GM21529 (cell line): Measurements from ENCODE around the gene PLAGL1.

Source experiments
- ATAC-seq: cut with Tn5 transposase; IDR thresholded peaks from one replicate; pipeline ENCODE4 v1.9.1; 2021; ENCODE audit not compliant: unreplicated experiment

PLAGL1 gene

DNA sequence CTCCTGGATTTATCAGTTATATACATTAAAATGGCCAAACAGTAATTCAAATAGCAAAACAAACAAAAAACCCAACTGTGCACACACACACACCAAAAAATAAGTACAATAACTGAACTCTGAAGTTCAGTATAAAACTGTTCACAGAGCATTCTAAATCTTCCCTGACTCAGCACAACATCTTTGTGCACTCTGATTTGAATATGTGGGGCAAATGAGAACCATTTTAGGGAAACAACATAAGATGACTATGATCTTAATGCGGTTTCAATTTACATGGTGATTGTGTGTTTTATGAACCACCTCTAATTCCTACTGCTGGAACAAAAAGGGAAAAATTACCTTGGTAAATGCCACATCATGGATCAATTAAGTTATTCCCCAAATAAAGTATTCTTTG lies 41.7 kb downstream of the PLAGL1 start:
- no peak for ATAC-seq

DNA sequence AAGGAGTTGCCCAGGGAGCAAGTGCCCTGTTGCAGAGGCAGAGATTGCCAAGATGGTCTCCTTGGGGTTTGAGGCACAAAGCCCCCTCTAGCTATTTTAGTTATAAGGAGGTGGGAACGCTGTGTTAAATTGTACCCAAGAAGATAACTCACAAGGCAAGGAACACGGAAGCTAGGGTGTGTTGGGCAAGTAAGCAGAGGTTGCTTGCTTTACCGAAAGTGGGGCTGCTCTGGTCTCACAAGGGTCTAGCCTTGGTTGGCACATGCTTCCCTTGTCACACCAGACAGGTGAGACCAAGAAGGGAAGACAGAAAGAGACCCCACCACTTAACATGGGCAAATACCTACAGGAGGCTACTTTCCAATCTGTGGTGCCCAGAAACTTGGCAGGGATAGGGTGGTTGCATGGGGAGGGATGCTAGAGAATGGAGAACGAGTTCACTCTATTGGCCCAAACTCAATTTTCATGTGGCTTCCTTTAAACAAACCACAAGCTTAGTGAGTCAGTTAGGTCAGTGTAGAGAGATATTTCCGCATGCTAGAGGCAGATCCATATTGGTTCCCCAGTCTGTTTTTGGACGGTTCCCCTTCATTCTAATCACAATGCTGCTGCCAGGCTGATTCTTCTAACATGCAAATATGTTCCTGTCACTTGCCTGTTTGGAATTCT lies 42.4 kb downstream of the PLAGL1 start:
- no peak for ATAC-seq

DNA sequence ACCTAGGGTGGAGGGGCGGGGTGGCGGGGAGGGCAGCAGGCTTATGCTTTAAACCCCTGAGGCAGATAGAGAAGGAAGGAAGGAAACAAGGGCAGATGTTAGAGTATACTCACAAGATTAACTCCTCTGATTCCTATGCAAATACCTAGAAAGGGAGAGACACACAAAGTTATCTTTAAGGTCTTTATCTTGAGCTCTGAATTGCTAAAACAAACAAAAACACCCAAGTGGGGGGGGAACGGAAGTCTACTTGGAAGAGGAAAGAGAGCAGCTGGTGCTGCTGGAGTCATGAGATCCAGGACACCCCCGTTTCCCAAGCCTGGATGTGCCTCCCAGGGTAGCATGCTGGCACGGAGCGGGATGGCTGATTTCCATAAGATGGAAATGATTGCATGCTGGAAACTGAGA lies 43.4 kb downstream of the PLAGL1 start:
- ATAC-seq = no peak

DNA sequence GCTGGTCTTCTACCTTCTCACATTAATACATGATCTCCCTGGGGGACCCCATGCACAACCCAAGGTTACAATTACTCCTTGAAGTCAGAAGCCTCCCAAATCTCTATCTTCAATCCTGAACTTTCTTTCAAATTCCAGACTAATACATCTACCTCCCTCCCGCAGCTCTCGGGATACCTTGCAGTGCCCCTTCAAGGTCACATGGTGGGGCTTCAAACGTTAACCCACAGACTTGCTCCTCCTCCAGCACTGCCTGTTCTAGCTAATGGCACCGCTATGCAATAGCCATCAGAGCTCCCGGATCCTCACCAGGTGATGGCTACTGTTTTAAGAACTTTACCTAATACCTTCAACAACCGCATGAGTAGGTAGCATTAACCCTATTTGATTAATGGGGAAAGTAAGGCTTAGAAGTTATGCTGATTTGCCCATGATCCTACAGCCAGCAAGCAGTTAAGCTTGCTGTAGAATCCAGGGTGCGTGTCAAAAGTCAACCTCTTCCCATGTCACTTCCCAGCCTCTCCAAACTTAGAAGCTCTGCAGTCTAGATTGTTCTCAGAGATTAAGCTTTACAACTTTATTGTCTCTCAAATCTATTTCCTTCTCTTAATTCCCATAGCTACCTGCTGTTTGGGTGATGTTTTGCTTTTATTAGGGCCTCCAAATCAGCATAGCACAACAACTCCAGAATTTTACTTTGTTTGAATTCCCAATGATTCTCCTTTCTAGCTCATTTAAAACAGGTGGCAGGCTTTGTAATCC lies 44.7 kb downstream of the PLAGL1 start:
- ATAC-seq = no peak

DNA sequence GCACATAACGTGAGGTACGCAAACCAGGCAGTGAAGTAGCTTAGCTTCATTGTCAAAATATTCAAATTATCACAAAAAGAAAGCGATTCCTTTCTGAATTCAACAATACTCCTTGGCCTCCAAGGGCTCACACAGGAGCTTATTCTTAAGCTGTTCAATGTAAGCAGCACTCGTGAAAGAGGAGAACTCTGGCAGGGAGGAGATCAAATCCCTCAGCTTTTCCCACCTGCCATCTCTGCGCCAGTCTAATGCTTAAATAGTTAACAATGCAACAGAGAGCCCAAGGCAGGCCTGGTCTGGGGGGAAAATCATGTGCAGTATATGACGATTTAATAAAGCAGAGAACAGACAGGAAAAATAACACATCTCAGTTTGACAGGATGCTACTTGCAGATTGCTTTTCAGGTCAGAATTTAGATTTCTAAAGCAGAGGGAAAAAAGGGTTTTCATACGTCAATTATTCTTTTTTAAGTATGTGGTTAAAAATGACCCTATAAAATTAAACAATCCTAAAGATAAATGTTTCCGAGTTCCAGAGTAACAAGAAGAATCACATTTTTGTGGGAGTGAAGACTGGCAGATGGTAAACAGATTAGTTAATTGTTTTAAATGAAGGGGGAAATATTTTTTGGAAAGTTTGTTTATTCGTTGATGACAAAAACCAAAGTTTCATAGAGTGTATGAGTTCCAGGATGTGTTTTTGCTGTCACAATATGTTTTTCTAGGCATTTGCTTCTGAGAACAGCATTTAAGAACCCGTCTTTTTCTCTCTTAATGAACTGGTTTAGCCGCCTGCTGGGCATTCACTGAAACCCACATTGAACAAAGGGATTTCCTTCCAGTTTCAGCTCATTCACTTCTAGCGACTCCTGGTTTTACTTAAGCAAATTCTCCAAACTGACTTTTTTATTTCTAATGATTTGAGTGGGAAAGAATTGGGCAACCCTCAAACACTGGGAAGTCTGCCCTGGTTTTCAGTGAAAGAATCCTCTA lies 45.9 kb downstream of the PLAGL1 start:
- no peak for ATAC-seq

DNA sequence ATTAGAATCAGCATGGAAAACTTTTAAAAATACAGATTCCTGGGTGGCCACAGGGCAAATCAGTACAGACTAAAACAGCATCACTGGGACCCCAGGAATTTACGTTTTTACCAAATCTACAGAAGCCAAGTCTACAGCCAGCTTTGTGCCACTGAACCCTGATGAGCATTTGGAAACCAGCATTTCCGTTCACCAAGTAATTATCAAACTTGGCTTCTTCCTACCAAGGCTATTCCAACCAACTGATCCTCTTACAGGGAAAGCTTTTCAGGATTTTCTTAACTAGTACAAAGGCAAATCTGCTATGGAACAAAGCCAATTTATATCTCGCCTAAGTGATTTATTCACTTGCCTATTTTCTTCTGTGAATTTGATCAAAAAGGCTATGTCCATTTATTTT lies 47.0 kb downstream of the PLAGL1 start:
- ATAC-seq = no peak

DNA sequence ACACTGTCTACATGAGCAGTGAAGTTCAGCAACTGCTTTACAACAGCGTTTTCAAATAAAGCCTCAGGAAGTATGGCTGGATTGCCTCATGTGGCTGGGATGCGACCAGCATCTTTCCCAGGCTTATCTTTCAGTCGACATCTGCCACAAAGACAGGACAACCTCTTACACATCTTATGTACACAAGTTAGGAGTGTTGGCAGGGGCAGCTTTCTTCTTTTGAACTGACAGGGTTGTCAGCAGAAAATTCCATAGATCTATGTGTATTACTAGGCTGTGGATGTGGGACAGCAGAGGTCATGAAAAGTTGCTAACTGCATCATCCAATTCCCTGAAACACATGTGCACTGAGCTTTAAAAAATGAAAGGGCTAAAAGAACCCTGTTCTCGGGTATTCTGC lies 48.1 kb downstream of the PLAGL1 start:
- ATAC-seq = no peak

DNA sequence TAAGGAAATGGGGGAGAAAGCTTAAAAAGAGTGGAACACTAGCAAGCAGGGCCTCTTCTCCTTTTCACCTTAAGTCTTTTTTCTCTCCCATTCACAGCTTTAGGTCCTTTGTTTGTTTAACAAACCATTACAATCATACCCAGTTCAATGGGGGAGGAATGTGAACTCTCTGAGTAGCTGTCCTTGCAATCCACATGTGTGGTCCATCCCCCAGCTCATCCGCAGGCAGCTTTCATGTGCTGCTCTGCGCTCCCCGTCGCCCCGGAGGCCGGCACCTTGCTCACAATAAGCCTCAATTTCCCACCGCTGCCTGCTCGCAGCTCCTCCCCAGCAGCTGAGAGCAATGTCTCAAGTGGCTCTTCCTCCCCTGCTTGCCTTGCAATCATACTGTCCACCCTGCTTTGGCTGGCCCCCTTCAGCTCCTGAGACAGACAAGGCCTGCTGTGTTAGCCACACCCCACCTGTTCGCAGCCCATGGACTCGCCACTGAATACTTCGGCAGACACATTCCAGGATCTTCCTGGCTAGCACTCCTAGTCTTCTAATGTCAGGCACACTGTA lies 49.1 kb downstream of the PLAGL1 start:
- no peak for ATAC-seq

DNA sequence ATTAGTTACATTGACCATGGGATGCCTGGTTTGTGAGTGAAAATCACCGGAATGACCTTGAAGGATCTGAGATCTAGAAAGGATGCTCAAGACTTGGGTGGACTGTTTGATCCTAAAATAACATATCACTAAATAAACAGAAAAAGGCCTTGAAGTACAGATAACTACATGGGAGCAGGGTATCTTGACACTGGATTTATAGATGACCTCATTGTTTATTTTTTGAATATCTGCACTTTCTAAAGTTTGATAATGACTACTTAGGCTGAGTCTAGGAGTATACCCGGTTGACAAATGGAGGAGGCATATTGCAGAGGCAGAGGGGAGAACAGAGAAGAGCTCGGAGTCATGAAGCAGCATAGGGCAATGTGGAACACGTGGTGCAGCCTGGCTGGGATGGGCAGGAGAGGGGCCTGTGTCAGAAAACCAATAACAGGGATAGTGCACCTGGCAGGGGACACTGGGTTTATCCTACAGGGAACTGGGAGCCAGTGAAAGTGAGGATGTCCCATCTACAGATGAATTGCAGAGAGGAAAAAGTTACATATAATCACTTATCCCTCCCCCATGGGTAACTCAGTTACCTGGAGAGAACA lies 50.3 kb downstream of the PLAGL1 start:
- ATAC-seq = no peak

DNA sequence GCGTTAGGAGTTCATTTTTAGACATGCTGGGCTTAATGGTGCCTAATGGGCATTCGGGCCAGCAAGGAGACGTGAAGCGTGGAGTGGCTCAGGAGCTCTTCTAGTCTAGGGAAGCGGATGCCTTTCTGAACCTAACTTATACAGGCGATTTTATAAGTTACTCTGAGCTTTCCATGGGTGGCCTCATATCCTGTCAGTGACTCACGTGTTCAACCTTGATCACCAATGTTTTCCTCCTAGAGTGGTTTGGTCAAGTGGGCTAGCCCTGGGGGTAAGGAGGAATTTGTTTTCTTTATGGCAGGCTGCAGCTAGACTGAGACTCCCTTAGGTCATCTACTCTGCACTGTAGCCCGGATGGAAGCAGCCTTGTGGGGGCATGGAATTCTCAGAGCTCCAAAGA lies 52.1 kb downstream of the PLAGL1 start:
- ATAC-seq = no peak

DNA sequence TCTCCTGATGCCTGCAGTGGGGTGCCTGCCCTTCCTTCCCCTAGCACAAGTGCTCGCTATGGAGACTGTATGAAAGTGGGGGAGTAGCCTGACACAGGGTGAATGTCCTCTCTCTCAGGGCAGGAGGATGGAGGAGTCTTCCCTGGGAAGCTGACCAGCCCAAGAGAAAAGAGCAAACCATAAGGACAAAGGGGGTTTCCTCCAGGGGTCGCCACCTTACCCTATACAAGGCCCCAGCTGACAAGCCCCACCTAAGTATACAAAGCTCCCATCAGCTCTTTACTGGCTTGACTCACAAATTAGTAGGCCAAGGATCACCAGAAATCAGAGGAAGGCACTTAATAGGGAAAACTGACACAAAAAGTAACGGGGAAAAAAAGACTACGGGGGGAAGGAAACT lies 54.1 kb downstream of the PLAGL1 start:
- no peak for ATAC-seq

DNA sequence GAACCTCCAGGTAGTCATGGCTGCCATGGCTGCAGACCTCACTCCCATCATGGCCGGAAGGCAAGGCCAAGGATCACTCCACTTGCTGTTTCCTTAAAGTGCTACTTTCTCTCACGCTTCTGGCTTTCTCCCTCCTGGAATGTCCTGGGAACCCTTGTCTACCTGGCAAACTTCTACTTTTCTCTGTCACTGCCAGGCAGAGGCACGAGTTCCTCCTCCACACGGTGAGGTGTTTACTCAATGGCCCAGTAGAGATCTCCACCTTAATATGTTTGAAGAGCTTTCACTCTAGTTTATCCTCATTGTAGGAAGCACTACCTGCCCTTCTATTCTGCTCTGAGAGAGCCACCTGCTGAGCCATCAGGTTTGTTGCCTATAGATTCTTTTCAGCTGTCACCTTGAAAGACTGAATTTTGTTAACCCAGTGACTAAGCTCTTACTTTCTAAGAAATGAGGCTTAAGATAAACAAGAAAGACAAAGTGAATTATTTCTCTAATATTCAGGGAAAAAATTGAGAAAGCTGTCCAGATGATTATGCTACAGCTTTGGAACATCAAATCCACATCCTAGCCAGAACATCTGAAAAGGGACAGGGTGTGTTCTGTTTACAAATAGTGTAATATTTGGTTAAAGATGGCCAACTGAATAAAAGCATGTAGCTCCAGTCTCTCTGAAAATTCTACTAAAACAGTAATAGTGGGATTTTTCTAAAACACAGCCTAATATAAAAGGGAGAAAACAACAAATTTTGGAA lies 54.9 kb downstream of the PLAGL1 start:
- ATAC-seq = no peak

DNA sequence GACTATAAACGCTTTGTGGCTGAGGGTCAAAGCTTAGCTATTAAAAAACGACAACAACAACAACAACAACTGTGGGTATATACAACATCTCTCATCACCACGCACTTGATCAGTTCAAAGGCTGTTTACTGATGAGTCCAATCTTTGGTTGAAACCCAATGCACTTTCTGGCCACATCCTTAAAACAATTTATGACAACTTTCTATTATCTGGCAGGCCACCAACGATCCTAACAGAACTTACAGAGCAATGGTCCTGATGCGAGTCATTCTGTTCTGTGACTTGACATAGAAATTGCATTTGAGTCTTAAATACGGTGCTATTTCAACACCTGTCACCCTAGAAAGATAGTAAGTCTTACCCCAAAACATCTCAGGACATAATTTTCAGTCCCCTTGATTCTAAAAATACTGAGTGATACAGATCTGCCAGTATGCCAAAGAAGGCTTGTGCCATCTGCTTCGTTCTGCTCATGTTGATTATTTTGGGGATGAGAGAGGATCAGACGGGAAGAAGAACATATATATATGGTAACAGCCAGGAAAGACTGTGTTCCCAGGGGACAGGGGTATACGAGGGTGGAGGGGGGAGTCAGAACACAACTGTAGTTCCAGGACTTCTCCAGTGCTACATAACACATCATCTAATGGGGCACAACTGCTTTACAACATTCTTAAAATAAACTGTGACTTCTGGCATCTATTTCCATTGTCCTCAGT lies 55.8 kb downstream of the PLAGL1 start:
- ATAC-seq = no peak

DNA sequence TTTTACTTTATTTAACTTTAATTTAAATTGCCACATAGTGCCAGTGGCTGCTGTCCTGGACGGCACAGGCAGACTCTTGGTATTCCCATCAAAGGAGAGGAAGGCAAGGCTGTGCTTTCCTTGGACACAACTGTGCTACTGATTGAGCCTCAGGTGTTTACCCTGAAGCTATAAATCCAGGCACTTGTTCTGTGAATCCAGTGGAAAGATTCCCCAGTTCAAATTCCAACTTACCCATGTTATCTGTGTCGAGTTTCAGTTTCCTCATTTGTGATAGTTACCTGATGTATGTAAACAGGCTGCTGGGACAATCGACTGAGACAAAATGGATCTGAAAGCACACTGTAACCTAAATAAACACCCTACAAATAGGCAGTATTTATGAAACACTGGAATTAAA lies 57.2 kb downstream of the PLAGL1 start:
- ATAC-seq = no peak

DNA sequence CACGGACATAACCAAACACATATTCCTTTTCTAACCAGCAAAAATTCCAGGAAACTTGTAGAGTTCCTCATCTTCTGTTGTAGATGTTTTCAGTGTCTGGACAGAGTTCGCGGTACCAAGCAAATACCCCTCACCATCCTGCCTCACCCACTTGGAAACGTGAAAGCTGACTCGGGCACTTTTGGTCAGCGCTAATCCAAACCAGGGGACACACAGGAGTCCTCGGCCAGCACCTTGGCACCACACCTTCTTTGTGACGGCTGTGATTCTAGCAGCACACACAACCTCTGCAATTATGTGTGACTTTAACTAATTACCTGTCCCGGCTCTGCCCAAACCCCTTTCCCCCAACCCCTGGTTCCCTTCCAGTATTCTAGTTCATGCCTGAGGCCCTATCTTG lies 58.1 kb downstream of the PLAGL1 start:
- no peak for ATAC-seq

DNA sequence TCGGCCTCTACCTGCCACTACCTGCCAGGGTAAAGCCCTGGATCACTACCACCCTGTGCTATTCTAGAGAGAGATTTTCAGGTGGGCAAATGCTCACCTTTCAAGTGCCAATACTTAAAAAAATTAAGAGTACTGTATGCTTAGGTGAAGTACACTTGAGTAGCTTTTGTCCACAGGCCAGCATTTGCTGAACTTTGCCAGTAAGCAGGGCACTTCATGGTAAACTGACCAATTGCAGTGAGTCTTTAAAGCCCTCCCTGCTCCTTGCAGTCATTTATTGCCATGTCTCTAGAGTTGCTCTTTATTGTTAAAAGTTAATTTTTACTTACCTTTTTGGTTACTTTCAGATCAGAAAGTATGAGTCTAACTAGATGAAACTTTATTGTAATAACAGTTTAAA lies 58.5 kb downstream of the PLAGL1 start:
- no peak for ATAC-seq

DNA sequence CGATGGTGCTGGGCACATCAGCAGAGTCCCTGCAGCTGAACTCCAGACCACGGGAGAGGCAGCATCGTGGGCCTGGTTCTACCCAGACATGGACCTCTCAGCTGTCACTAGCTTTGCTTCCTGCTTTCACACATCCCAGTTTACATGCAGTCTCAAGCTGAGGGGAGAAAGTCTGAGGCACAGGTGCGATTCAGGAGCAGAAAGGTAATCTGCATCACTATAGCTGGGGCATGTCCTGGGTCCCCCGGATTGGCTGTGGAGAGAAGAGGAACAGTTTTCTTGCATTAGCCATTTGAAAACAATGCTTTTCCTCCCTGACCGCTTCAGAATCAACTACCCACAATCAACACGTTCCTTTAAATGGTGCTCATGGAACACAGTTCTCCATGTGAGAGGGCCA lies 59.9 kb downstream of the PLAGL1 start:
- ATAC-seq = no peak

DNA sequence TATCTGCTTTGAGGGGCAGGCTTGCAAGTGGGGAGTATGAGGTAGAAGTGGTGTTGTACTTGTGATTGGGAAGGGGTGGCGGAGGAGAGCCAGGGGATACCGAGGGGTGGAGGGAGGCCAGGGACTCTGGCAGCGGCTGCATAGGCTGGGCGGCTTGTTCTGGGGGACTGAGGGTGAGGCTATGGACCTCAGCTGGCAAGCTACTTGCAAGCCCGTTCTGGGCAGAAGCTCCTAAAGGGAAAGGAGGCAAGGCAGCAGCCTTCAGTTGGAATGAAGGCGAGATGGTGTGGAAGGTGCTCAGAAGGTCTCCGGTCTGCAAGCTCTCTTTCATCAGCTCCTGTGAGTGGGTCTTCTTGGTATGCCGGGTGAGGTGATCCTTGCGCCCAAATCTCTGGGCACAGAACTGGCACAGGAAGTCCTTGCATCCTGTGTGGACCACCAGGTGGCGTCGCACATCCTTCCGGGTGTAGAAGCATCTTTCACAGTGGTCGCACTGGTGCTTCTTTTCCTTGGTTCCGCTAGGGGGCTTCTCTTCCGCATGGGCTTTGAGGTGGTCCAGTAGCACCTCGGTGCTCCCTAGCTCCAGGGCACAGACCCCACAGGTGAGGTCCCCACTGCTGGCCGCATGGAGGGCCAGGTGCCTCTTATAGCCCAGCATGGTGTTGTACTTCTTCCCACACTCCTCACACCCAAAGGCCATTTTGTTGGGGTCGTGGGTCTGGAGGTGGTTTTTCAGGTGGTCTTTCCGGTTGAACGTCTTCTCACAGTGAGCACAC lies 66.0 kb downstream of the PLAGL1 start:
- ATAC-seq = peak; percentile 50
